Hindlimb muscle (tissue), 1 donor: ENCODE measurements around the gene MANF. TPM values are rescaled to one million over a fixed set of nuclear protein-coding genes. Genes with fewer than 3 reads are reported as not detected.

ENCODE experiments used
- DNase-seq: peaks from one replicate; pipeline ENCODE4 v3.0.0-alpha.2; 2013
- polyA plus RNA-seq: library from polyadenylated mRNA; unstranded; fragments of 120-200 nt; gene quantifications from one replicate; pipeline ENCODE4 v1.2.1, GENCODE V29; 2013; ENCODE audit not compliant: insufficient read length

MANF gene
- polyA plus RNA-seq, 1 donor = 50.9 TPM

GRCh38 chr3:51436998-51437639, 52.0 kb downstream of the MANF start:
- no peak for DNase-seq

Other genes with a start within 250 kb of the MANF start
- gene RBM15B, start 6.0 kb downstream of the MANF start, polyA plus RNA-seq = 22.6 TPM
- gene DCAF1, start 114.7 kb downstream of the MANF start, polyA plus RNA-seq = 17.8 TPM
- gene RAD54L2, start 153.4 kb downstream of the MANF start, polyA plus RNA-seq = 10.8 TPM